Stimulated activated CD4-positive, alpha-beta T cell treated with anti-CD3 and anti-CD28 coated beads, Interleukin-4, amount 100 ng/mL, for 48 hours (primary cell): Measurements from ENCODE around the gene ZXDC.

Experiments
- DNase-seq, 2 donors: peaks; one replicate each; pipeline ENCODE4 v3.0.0-alpha.2; 2020; ENCODE audit warnings: low read depth in 2 of 2

ZXDC gene

GRCh38 chr3:126473292-126474168 lies 2.2 kb downstream of the ZXDC start:
- DNase-seq = no peak

DNA sequence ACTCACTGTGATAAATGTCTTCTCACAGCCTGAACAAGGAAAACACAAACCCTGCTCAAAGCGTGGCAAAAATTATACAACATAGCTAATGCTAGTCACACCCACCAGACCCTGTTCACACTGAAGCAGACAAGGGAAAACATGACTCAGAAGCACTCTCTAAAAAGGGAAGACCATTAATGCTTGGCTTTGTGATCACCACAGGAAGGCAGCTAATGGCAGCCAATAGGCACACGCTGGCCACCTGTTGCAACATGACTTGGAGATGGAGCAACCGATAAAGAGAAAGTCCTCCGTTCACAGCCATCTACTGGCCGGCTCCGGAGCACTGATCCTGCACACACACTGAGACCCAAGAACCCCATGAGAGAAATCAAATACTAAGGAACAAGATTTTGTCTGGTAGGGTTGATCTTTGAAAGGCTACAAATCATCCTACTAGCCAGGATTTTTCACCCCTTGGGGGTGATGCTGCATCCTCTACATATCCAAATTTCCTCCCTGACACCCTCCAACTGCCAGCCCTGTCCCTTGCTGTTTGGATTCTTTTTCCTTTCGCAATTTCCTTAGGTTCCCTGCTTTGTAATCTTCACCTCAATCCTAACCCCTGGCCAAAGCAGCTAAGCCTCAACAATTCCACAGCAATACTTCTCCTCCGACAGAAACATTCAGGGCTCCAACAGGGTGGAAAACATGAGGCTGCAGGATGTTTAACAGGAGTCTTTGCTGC lies 3.2 kb downstream of the ZXDC start:
- no peak for DNase-seq

GRCh38 chr3:126469479-126469878 lies 6.2 kb downstream of the ZXDC start:
- DNase-seq = no peak

GRCh38 chr3:126468028-126468891 lies 7.4 kb downstream of the ZXDC start:
- no peak for DNase-seq

DNA sequence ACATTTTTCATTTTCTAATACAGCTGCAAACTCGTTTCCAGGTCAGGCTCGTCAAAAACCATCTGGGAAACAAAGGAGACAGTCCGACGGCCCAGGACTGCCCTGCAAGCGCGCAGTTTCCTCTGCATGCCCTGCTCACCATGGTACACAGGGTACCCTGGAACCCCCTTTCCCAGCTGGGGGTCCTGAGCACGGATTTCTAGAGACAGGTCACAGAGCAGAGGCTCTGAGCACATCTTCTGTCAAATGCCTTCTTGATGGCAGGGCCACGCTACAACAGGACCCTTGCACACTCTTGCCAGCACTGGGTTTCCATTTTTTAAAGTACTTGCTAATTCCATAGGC lies 8.1 kb downstream of the ZXDC start:
- DNase-seq = no peak

DNA sequence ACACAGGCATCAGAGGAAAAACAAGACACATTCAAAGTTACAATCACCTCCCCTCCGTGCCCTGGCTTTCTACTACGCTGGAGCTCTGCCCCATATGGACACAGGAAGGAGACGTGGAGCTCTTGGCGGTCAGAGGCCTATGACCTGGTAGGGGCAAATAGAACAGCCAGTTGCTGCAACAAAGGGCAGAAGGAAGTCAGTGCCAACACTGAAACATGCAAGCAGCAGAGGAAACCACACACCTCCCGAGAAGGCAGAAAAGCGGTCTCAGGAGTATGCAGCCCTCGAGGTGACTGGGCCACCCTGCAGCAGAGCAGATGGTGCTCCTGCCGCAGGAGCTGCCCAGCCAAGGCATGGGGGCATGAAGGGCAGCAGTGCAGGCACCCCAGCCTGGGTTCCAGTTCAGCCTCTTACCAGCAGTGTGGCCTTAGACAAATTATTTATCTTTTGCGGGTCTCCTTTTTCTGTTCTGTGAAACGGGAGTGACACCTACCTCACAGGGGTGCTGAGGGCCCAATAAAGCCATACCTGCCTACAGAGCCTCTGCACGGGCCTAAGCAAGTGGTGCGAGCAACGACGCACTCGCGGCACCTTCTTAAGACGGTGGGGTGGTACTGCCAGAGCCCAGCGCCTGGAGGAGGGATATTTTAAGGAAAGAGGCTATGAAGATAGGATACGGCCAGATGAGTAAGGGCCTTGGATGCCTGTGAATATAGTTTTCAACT lies 8.6 kb downstream of the ZXDC start:
- DNase-seq = no peak

GRCh38 chr3:126465928-126466544 lies 9.7 kb downstream of the ZXDC start:
- no peak for DNase-seq

GRCh38 chr3:126464997-126465396 lies 10.7 kb downstream of the ZXDC start:
- no peak for DNase-seq

DNA sequence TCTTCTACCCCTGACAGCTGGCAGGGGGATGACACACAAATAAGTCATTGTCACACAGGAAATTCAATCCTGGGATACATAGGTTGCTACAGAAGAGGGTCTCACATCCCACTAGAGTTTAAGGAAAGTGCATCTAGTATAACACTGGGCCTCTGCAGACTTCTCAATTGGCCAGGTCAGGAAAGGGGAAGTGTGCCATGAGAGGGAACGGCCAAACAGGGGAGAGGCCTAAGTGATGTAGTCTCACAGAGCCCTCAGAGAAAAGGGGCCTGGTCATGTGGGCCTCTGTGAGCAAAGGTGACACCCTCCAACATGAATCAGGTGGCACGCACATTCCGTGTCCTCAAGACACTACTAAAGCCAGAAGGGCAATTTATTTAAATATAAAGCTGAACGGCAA lies 11.2 kb downstream of the ZXDC start:
- no peak for DNase-seq

DNA sequence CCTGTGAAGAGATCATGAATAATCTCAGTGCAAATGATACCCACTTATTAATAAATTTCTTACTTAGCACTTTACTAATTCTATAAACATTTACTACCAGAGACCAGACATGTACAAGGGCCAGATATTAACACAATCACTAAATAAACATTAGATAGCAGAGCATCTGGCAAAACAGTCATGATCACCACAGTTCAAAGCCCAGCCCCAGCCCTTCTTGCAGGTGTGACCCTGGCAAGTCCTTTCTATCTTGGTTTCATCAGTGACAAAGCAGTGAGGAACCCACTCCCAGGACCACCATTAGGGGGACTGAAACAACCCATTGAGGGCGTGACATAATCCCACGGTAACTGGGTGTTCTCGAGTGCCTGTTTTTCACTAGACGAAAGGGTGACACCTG lies 11.6 kb downstream of the ZXDC start:
- DNase-seq = no peak

DNA sequence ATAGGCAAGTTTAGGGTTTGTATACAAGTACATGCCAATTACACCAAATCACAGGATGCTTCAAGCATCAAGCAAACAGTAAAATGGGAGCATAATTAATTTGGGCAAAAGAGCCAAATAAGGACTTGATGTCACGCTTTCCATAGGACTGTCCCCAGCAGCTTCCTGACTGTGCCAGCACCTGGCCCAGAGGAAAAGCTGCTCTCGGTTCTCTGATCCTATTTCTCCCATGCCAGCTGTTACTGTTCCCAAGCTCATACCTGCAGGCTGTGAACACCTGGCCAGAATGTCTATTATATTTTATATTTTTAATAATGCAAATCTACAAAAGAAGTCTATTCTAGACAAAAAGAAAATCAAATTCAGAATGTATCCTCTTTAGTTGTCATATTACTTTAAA lies 12.2 kb downstream of the ZXDC start:
- DNase-seq = no peak

GRCh38 chr3:126461450-126462070 lies 14.1 kb downstream of the ZXDC start:
- no peak for DNase-seq

- DNase-seq = no peak
Measured at GRCh38 chr3:126460381-126460780, 15.3 kb downstream of the ZXDC start.

DNA sequence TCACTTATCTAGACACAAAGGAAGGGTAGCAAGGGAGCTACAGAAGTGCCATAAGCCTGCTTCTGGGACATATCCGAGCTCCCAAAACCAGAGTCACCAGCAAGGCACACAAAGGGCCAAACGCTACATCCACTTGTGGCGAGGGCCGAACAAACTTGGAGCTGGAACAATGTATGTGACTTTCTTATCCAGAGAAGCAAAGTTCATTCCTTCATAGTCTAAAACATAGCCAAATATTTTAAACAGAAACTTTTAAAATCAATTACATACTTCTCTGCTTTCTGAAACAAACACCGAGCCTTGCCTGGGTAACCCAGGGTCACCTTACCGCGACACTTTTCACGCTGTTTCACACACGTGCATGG lies 15.9 kb downstream of the ZXDC start:
- DNase-seq = no peak

GRCh38 chr3:126459111-126459762 lies 16.5 kb downstream of the ZXDC start:
- DNase-seq = no peak

GRCh38 chr3:126456766-126457388 lies 18.8 kb downstream of the ZXDC start:
- DNase-seq = no peak

DNA sequence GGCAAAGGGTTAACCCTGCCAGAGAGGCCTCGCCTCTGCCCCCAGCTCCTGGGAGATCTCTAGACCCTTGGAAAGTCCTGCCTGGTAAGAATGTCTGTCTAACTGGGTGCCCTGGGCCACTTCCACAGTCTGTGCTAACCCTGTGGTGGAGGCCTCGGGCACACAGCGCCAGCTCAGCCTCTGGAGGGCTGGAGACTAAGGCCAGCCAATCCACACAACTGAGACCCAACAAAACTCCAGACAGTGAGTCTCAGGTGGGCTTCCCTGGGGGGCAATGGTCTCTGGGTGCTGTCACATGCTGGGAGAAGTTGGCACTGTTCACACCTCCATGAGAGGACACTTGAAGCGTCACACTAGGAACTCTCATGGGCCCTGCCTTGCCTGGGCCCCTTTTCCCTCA lies 19.5 kb downstream of the ZXDC start:
- no peak for DNase-seq

GRCh38 chr3:126454437-126455198 lies 21.1 kb downstream of the ZXDC start:
- no peak for DNase-seq

DNA sequence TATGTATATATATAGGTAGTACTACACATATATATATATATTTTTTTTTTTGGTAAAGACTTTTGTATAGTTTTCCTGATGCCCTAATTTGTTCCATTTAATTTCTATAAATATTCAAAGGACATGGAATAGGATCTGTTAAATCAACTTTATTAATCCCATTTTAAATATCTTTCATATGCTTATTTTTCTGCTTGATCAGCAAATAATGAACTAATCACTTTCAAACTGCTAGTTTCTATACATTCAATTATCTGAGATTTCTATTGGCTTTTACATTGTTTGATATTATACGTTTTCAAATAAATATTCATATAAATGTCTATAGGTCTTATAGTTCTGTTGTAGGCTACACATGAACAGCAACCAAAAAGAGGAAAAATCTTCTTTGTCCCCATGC lies 21.7 kb downstream of the ZXDC start:
- DNase-seq = no peak
